Left cardiac atrium (tissue), 4 donors: Measurements from ENCODE around the gene SOX2. TPM values are rescaled to one million over a fixed set of nuclear protein-coding genes. Genes with fewer than 3 reads are reported as not detected.

ENCODE experiments used
- ATAC-seq, 2 donors: fragments of 200-7000 bp; cut with Tn5 transposase; one replicate each; pipeline ENCODE4 v1.9.1; 2020; ENCODE audit warnings: mild to moderate bottlenecking in 2 of 2, moderate library complexity in 2 of 2
- DNase-seq: peaks from one replicate; pipeline ENCODE4 v3.0.0-alpha.2; 2020
- intact Hi-C, 2 donors: fragments of 100-400 bp; cut with DNase I; formaldehyde crosslinking; loops; one replicate each; pipeline versions ENCODE4 v1.14.1 to v1.15.1; 2022 to 2023
- total RNA-seq, 2 donors: library from RNA; stranded (reverse); fragmentation: NEBNext Ultra II Directional; extraction: Animal tissue kit (Norgen Biotek cat#: 25700); gene quantifications; one replicate each; pipeline ENCODE4 v1.2.1, GENCODE V29; 2021
- donor health status: DM: no; HTN: yes; CAD: no.
- donor health status: DM: no; HTN: yes; CAD: no; lungs with severe emphysema.
- donor health status: DM: yes; HTN: yes; CAD: no.
- donor health status: Dilated cardiomyopathy.

SOX2 gene
- total RNA-seq, 2 donors from 2014 or later = 0.21 to 0.56 TPM

GRCh38 chr3:181703601-181704420, 7.9 kb upstream of the SOX2 start:
- DNase-seq (no peak), ATAC-seq (no peak)
- intact Hi-C loops = loop anchor here (5.0 to 10.0 kb wide), 3 partner anchors 377 to 981 kb away; no protein-coding TSS in a partner anchor

GRCh38 chr3:181704421-181705085, 7.2 kb upstream of the SOX2 start:
- intact Hi-C loops = loop anchor here (5.0 to 10.0 kb wide), 4 partner anchors 377 to 980 kb away; no protein-coding TSS in a partner anchor
- ATAC-seq (no peak), DNase-seq (no peak)

DNA sequence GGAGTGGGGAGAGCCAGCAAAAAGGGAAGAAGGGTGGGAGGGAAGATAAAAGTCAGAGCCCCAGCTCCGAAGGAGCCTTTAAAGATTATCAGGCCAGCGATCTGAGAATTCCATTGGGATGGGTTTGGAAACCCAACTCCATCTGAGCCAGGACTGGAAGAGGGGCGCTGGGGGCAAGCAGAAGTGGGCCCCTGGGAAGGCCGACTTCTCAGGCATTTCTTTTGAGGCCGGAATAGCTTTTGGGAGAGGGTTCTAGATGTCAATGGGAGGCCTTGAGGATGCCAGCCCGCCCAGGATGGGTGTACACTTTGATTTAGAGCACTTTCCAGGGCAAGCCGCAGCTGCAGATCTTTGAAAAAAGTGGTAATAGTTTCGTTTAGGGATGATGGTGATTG, 6.6 kb upstream of the SOX2 start:
- ATAC-seq = no peak
- DNase-seq = no peak
- intact Hi-C loops = loop anchor here (5.0 to 10.0 kb wide), 2 partner anchors 552 to 980 kb away; no protein-coding TSS in a partner anchor

GRCh38 chr3:181707980-181708379, 3.7 kb upstream of the SOX2 start:
- no peak for DNase-seq
- ATAC-seq = no peak
- intact Hi-C loops = loop anchor here (2.0 to 10.0 kb wide), 3 partner anchors 549 to 977 kb away; no protein-coding TSS in a partner anchor

- intact Hi-C loops = loop anchor here (2.0 to 10.0 kb wide), 5 partner anchors 538 to 975 kb away; no protein-coding TSS in a partner anchor
- ATAC-seq = no peak
- peak; percentile 77 for DNase-seq
These were observed 2.0 kb upstream of the SOX2 start for GRCh38 chr3:181709537-181710279.

- DNase-seq = no peak
- no peak for ATAC-seq
- intact Hi-C loops = loop anchor here (5.0 to 10.0 kb wide), 2 partner anchors 537 to 544 kb away; no protein-coding TSS in a partner anchor
These were observed 1.1 kb upstream of the SOX2 start for GRCh38 chr3:181710345-181711291.

GRCh38 chr3:181712226-181712552, 464 bp downstream of the SOX2 start:
- peak in 1 of 2 donors; percentile 31 for ATAC-seq
- intact Hi-C loops = loop anchor here (5.0 to 10.0 kb wide), 2 partner anchors 535 to 543 kb away; no protein-coding TSS in a partner anchor
- no peak for DNase-seq

- no peak for DNase-seq
- ATAC-seq = peak; percentile 51 to 75
- intact Hi-C loops = loop anchor here (5.0 to 10.0 kb wide), 2 partner anchors 535 to 542 kb away; no protein-coding TSS in a partner anchor
These were observed 991 bp downstream of the SOX2 start for GRCh38 chr3:181712553-181713279.

- ATAC-seq = no peak
- DNase-seq = no peak
- intact Hi-C loops = loop anchor here (5.0 to 10.0 kb wide), 2 partner anchors 534 to 542 kb away; no protein-coding TSS in a partner anchor
These were observed 1.5 kb downstream of the SOX2 start for GRCh38 chr3:181713280-181713647.

DNA sequence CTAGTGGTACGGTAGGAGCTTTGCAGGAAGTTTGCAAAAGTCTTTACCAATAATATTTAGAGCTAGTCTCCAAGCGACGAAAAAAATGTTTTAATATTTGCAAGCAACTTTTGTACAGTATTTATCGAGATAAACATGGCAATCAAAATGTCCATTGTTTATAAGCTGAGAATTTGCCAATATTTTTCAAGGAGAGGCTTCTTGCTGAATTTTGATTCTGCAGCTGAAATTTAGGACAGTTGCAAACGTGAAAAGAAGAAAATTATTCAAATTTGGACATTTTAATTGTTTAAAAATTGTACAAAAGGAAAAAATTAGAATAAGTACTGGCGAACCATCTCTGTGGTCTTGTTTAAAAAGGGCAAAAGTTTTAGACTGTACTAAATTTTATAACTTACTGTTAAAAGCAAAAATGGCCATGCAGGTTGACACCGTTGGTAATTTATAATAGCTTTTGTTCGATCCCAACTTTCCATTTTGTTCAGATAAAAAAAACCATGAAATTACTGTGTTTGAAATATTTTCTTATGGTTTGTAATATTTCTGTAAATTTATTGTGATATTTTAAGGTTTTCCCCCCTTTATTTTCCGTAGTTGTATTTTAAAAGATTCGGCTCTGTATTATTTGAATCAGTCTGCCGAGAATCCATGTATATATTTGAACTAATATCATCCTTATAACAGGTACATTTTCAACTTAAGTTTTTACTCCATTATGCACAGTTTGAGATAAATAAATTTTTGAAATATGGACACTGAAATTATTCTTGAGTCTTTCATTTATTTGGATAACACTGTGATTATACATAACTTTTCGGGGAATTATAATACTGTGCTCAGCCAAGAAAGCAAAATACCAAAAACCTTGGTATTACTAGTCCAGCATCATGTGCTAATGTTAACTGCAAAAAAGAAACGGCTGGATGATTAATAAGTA, 2.2 kb downstream of the SOX2 start:
- DNase-seq = no peak
- intact Hi-C loops = loop anchor here (5.0 to 10.0 kb wide), 2 partner anchors 533 to 541 kb away; no protein-coding TSS in a partner anchor
- no peak for ATAC-seq

DNA sequence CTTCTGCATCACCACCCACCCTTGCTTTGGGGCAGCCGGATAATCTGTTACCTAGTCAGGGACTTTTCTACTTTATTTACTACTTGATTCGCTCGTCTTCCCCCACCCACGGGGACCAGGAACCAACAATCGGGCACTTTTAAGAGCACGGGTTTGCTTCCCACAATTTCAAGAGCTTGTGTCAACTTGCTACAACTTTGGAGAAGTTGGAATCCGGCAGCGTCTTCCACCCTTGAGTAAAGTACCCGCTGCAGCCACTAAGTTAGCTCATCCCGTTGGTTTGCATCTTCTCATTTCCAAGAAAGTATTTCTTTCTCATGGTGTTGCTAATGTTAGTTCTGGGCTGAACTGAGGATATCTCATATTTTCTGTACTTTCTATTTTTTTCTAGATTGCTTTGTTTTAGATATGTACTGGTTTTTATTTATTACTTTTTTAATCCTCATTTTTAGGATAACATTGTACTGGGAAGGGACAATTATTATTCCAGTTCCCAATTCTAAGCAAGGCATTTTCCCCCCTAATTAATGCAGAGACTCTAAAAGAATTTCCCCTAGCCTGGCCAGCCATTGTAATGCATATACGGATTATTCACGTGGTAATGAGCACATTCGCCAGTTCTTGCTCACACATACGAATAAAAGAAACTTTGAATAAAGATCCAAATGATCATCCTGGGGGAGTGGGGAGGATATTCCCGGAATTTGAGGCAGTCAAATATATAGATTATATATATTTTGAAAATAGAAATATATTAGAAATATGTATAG, 4.0 kb downstream of the SOX2 start:
- intact Hi-C loops = loop anchor here in 1 of 2 donors (10.0 kb wide), 1 partner anchor 539 kb away; no protein-coding TSS in a partner anchor
- DNase-seq (no peak), ATAC-seq (no peak)

GRCh38 chr3:181716966-181717365, 5.2 kb downstream of the SOX2 start:
- DNase-seq = no peak
- no peak for ATAC-seq
- intact Hi-C loops = loop anchor here in 1 of 2 donors (10.0 kb wide), 1 partner anchor 538 kb away; no protein-coding TSS in a partner anchor

- DNase-seq (no peak), ATAC-seq (no peak)
- intact Hi-C loops = loop anchor here in 1 of 2 donors (10.0 kb wide), 1 partner anchor 537 kb away; no protein-coding TSS in a partner anchor
These were observed 5.9 kb downstream of the SOX2 start for GRCh38 chr3:181717549-181718171.

- DNase-seq = no peak
- intact Hi-C loops = loop anchor here in 1 of 2 donors (10.0 kb wide), 1 partner anchor 536 kb away; no protein-coding TSS in a partner anchor
- no peak for ATAC-seq
These were observed 6.6 kb downstream of the SOX2 start for GRCh38 chr3:181718369-181718768.
